Adrenal gland (tissue), 12 donors: ENCODE results near the gene ERC1. TPM values are rescaled to one million over a fixed set of nuclear protein-coding genes. Genes with fewer than 3 reads are reported as not detected.
A peak's percentile ranks its signal among the peaks of the same experiment; 100 is the strongest.
"Not testable (repeated sequence)": the region's sequence is repeated elsewhere in the genome, so short reads cannot be mapped to it uniquely, and the experiment has no call there.

Experiments
- DNase-seq, 7 donors: peaks; one replicate each; pipeline ENCODE4 v3.0.0-alpha.2; 2019 to 2020
- H3K27ac ChIP-seq, 5 donors: fragments of 200-600 bp; sonication (generic) in 4 of 5; 1 replicate in 3 of 5; 2 replicates in 2 of 5; pipeline versions ENCODE4 v1.5.1 to v1.8.0; 2016 to 2020; ENCODE audit warnings: mild to moderate bottlenecking in 1 of 5
- H3K27me3 ChIP-seq: fragments of 200-600 bp; 2 replicates; pipeline ENCODE4 v1.8.0; 2021
- H3K36me3 ChIP-seq, 2 donors: fragments of 200-600 bp; replicated peaks in 1 of 2; 1 replicate in 1 of 2; 2 replicates in 1 of 2; pipeline versions ENCODE4 v1.5.1 to v1.8.0; 2018 to 2022
- H3K4me1 ChIP-seq, 2 donors: fragments of 200-600 bp; replicated peaks in 1 of 2; 1 replicate in 1 of 2; 2 replicates in 1 of 2; pipeline versions ENCODE4 v1.5.1 to v1.8.0; 2018 to 2021
- H3K4me3 ChIP-seq, 4 donors: fragments of 200-600 bp; sonication (generic) in 3 of 4; one replicate each; pipeline ENCODE4 v1.5.1; 2016 to 2018
- H3K9me3 ChIP-seq, 3 donors: fragments of 200-600 bp; sonication (generic) in 1 of 3; replicated peaks in 1 of 3; 1 replicate in 2 of 3; 2 replicates in 1 of 3; pipeline versions ENCODE4 v1.5.1 to v1.8.0; 2016 to 2021
- CTCF ChIP-seq, 6 experiments: fragments of 450-650 bp in 4 of 6; fragments of 200-600 bp in 2 of 6; sonication (generic) in 1 of 6; IDR thresholded peaks; 1 replicate in 5 of 6; 2 replicates in 1 of 6; pipeline versions ENCODE4 v1.5.1 to v1.8.0; 2016 to 2021; ENCODE audit warnings: antibody characterized with exemption in 6 of 6, mild to moderate bottlenecking in 2 of 6, moderate library complexity in 1 of 6
- POLR2A ChIP-seq, 2 donors: fragments of 450-650 bp; IDR thresholded peaks; one replicate each; pipeline ENCODE4 v1.6.1; 2017; ENCODE audit warnings: antibody characterized with exemption in 2 of 2, mild to moderate bottlenecking in 2 of 2, moderate library complexity in 1 of 2
- whole genome bisulfite sequencing, 4 donors: extraction: QIAGEN DNeasy Blood & Tissue Kit in 2 of 4; methylation state at CpG; one replicate each; pipeline versions ENCODE4 v1.1.5 to v1.1.7; 2013 to 2017; 5-methylcytosine and 5-hydroxymethylcytosine counted together
- intact Hi-C, 2 donors: fragments of 100-400 bp; cut with DNase I; formaldehyde crosslinking; loops; one replicate each; pipeline versions ENCODE4 v1.14.1 to v1.15.0; 2022 to 2023
- polyA plus RNA-seq, 3 donors: library from polyadenylated mRNA; stranded (reverse); fragments of 200-250 nt in 2 of 3; fragments of 350-450 nt in 1 of 3; fragmentation: Illumina TruSeq in 1 of 3; extraction: RNeasy Lipid Tissue Mini Kit (QIAGEN cat#74804) in 1 of 3; gene quantifications; one replicate each; pipeline ENCODE4 v1.2.3, GENCODE V29; 2013 to 2014
- total RNA-seq, 9 donors: library from RNA; depleted of rRNA in 4 of 9; stranded (reverse); fragments of >200 nt in 4 of 9; fragments of 120-200 nt in 1 of 9; fragmentation: NEBNext Ultra II Directional in 1 of 9; extraction: Animal tissue kit (Norgen Biotek cat#: 25700) in 1 of 9; gene quantifications; one replicate each; pipeline versions ENCODE4 v1.1.0 to v1.2.4, GENCODE V29; 2013 to 2023
- donor health status: healthy with polysubstance abuse.
- donor health status: Bipolar disorder and iron deficiency.
- donor health status: DM: yes; HTN: yes; CAD: no.
- donor health status: DM: no; HTN: no; CAD: no.
- donor health status: DM: no; HTN: no; CAD: no.
- donor health status: DM: yes; HTN: yes; CAD: no.

Gene ERC1
- total and polyA plus RNA-seq, 12 donors: 4.1 to 79.5 (median 40.2) TPM

- no peaks in the 10 kb centered on the region for H3K27me3 ChIP-seq
- H3K27ac ChIP-seq: peak overlapping the region; percentile 26 to 80 (median 73)
- no peaks in the 10 kb centered on the region for H3K36me3 ChIP-seq
- H3K4me1 ChIP-seq: peaks cover 19 to 41% of the 10 kb centered on the region in 2 donors
- no peak for DNase-seq
- no peaks in the 10 kb centered on the region for H3K9me3 ChIP-seq
- TF ChIP-seq POLR2A (IDR thresholded peaks at IDR 0.05) (no peak), CTCF (IDR thresholded peaks at IDR 0.05) (no peak)
- intact Hi-C loops: no loop called here
- H3K4me3 ChIP-seq: peak overlapping the region in 1 of 4 donors; percentile 44
- 39 to 50% (median 48%) methylated on average over 4 of the region's 4 CpGs for WGBS, 4 donors
Observed at GRCh38 chr12:1205512-1206060, 214.6 kb downstream of the ERC1 start.

- no peak for TF ChIP-seq CTCF (IDR thresholded peaks at IDR 0.05)
- TF ChIP-seq POLR2A (IDR thresholded peaks at IDR 0.05): no peak
- Histone ChIP-seq H3K27ac (peak overlapping the region; percentile 26 to 80 (median 73)), H3K36me3 (no peaks in the 10 kb centered on the region), H3K9me3 (no peaks in the 10 kb centered on the region), H3K4me1 (peaks cover 19 to 41% of the 10 kb centered on the region in 2 donors), H3K4me3 (peak overlapping the region in 1 of 4 donors; percentile 44), H3K27me3 (no peaks in the 10 kb centered on the region)
- intact Hi-C loops: no loop called here
- DNase-seq: no peak
- 35 to 55% (median 44%) methylated on average over 1 of the region's 1 CpG for WGBS, 4 donors
Observed at GRCh38 chr12:1206118-1206734, 215.2 kb downstream of the ERC1 start.

- H3K36me3 ChIP-seq: no peaks in the 10 kb centered on the region
- peak overlapping the region in 2 of 5 donors; percentile 0 to 45 for H3K27ac ChIP-seq
- intact Hi-C loops: no loop called here
- H3K4me1 ChIP-seq: peaks cover 19 to 41% of the 10 kb centered on the region in 2 donors
- WGBS, 4 donors: 88 to 92% (median 90%) methylated on average over 4 of the region's 4 CpGs
- TF ChIP-seq CTCF (IDR thresholded peaks at IDR 0.05) (no peak), POLR2A (IDR thresholded peaks at IDR 0.05) (no peak)
- no peak for DNase-seq
- H3K4me3 ChIP-seq: no peak overlapping the region
- H3K9me3 ChIP-seq: no peaks in the 10 kb centered on the region
- H3K27me3 ChIP-seq: no peaks in the 10 kb centered on the region
Observed at GRCh38 chr12:1207276-1207675, 216.3 kb downstream of the ERC1 start.

- DNase-seq, intact Hi-C loops, H3K27ac ChIP-seq, H3K27me3 ChIP-seq, H3K9me3 ChIP-seq, H3K36me3 ChIP-seq, H3K4me3 ChIP-seq: not testable (repeated sequence)
- 86 to 97% (median 94%) methylated on average over 5 of the region's 5 CpGs for WGBS, 4 donors
- peaks cover 19 to 38% of the 10 kb centered on the region in 2 donors for H3K4me1 ChIP-seq
Observed at GRCh38 chr12:1208719-1209118, 217.7 kb downstream of the ERC1 start.

- no peak for DNase-seq
- Histone ChIP-seq H3K27me3 (no peaks in the 10 kb centered on the region), H3K27ac (no peak overlapping the region), H3K4me1 (peaks cover 4 to 13% of the 10 kb centered on the region in 2 donors), H3K9me3 (no peaks in the 10 kb centered on the region), H3K4me3 (no peak overlapping the region), H3K36me3 (no peaks in the 10 kb centered on the region)
- no peak for TF ChIP-seq POLR2A (IDR thresholded peaks at IDR 0.05)
- TF ChIP-seq CTCF (IDR thresholded peaks at IDR 0.05): no peak
- intact Hi-C loops: no loop called here
- WGBS, 4 donors: 84 to 95% (median 93%) methylated on average over 8 of the region's 8 CpGs
Observed at GRCh38 chr12:1212526-1212925, 221.5 kb downstream of the ERC1 start.
